Suprapubic skin (tissue), 4 donors: Measurements from ENCODE around the gene SHQ1. TPM values are rescaled to one million over a fixed set of nuclear protein-coding genes. Genes with fewer than 3 reads are reported as not detected.

Experiments used
- DNase-seq, 2 donors: peaks; one replicate each; pipeline ENCODE4 v3.0.0-alpha.2; 2019; ENCODE audit warnings: low spot score in 2 of 2
- H3K27ac ChIP-seq: fragments of 200-600 bp; sonication (generic); one replicate; pipeline ENCODE4 v1.5.1; 2019
- H3K27me3 ChIP-seq: fragments of 200-600 bp; sonication (generic); one replicate; pipeline ENCODE4 v1.5.1; 2019
- H3K36me3 ChIP-seq: fragments of 200-600 bp; sonication (generic); one replicate; pipeline ENCODE4 v1.5.1; 2019
- H3K4me1 ChIP-seq: fragments of 200-600 bp; sonication (generic); one replicate; pipeline ENCODE4 v1.5.1; 2019
- H3K4me3 ChIP-seq: fragments of 200-600 bp; sonication (generic); one replicate; pipeline ENCODE4 v1.5.1; 2019; ENCODE audit warnings: mild to moderate bottlenecking
- H3K9me3 ChIP-seq: fragments of 200-600 bp; sonication (generic); one replicate; pipeline ENCODE4 v1.5.1; 2019
- EP300 ChIP-seq: sonication (generic); formaldehyde crosslinking; IDR thresholded peaks from one replicate; pipeline ENCODE4 v1.6.1; 2017; ENCODE audit warnings: antibody characterized with exemption
- POLR2A ChIP-seq, 2 donors: fragments of 450-650 bp; IDR thresholded peaks; one replicate each; pipeline ENCODE4 v1.6.1; 2017; ENCODE audit warnings: antibody characterized with exemption in 2 of 2, mild to moderate bottlenecking in 2 of 2, moderate library complexity in 2 of 2
- POLR2AphosphoS5 ChIP-seq, 3 donors: sonication (generic); formaldehyde crosslinking; IDR thresholded peaks; one replicate each; pipeline ENCODE4 v1.6.1; 2017; ENCODE audit warnings: antibody characterized with exemption in 3 of 3
- WGBS: methylation state at CpG from one replicate; pipeline ENCODE4 v1.1.5; 2018; 5-methylcytosine and 5-hydroxymethylcytosine counted together
- total RNA-seq, 4 donors: library from RNA; depleted of rRNA; stranded (reverse); fragments of >200 nt; gene quantifications; one replicate each; pipeline ENCODE4 v1.1.0, GENCODE V29; 2016
- TF ChIP-seq, protein P1 (sequence below), 2 donors: fragments of 200-600 bp in 1 of 2; fragments of 450-650 bp in 1 of 2; sonication (generic) in 1 of 2; IDR thresholded peaks; one replicate each; pipeline ENCODE4 v1.5.1; 2016 to 2019; ENCODE audit warnings: antibody characterized with exemption in 2 of 2, mild to moderate bottlenecking in 1 of 2, moderate library complexity in 1 of 2

SHQ1 gene
- total RNA-seq, 4 donors from 2014 or later, result 8.7 to 26.1 (median 13.5) TPM

DNA sequence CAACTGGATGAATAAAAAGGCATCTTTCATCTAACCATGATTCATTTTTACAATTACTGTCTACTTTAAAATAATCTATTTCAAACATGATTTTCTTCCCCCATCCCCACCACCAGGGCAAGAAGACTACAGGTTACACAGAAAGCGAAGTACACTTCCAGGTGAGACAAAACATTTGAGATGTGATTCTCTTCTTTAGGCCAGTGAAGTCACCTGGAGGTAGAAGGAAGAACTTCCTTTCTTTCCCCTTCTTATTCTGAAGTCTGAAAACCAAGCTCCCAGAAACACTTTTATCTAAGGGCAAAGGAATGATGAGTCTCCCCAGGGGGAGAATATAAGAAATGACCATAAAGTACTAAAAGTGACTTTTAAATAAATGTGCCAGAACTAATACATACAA lies 36.7 kb downstream of the SHQ1 start:
- TF ChIP-seq, protein P1, sequence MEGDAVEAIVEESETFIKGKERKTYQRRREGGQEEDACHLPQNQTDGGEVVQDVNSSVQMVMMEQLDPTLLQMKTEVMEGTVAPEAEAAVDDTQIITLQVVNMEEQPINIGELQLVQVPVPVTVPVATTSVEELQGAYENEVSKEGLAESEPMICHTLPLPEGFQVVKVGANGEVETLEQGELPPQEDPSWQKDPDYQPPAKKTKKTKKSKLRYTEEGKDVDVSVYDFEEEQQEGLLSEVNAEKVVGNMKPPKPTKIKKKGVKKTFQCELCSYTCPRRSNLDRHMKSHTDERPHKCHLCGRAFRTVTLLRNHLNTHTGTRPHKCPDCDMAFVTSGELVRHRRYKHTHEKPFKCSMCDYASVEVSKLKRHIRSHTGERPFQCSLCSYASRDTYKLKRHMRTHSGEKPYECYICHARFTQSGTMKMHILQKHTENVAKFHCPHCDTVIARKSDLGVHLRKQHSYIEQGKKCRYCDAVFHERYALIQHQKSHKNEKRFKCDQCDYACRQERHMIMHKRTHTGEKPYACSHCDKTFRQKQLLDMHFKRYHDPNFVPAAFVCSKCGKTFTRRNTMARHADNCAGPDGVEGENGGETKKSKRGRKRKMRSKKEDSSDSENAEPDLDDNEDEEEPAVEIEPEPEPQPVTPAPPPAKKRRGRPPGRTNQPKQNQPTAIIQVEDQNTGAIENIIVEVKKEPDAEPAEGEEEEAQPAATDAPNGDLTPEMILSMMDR (IDR thresholded peaks at IDR 0.05), result no peak
- Histone ChIP-seq H3K27ac (no peak overlapping the region), H3K27me3 (no peaks in the 10 kb centered on the region), H3K4me1 (no peaks in the 10 kb centered on the region), H3K4me3 (no peak overlapping the region), H3K36me3 (no peaks in the 10 kb centered on the region), H3K9me3 (no peaks in the 10 kb centered on the region)
- no peak for DNase-seq
- WGBS, result 100% methylated on average over 1 of the region's 1 CpG

DNA sequence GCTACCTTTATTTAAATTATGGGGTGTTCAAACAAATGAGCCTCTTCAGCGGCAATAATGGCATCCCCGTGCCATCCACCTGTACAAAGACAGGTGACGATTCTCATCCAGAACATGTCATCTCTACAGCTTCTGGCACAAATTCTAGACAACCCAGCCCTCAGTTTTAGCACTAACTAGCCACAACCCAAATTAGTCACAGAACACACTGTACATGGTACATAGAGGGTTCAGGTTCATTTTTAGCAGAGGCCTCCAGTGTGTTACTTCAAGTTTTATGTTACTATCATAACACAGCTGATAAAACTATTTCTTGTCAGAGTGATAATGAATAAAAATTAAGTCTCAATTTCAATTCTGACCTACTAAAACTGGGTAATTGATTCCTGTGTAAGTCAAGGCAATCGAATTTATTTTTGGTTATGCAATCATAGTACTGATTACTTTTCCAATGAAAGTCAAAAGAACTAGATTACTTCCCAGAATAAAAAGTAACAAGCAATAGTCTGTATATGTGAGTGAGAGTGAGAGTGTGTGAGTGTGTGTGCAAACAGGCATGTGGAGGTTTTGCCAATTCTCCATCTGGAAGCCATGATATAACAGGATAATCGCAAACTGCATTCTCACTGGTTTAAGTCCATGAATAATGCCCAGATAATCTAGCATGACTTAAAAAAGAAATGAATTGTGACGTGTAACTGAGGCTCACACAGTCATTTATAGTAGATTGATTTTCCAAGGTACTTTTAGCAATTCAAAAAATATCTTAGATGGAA lies 37.4 kb downstream of the SHQ1 start:
- Histone ChIP-seq H3K9me3 (no peaks in the 10 kb centered on the region), H3K4me3 (no peak overlapping the region), H3K36me3 (no peaks in the 10 kb centered on the region), H3K27me3 (no peaks in the 10 kb centered on the region), H3K4me1 (no peaks in the 10 kb centered on the region), H3K27ac (no peak overlapping the region)
- DNase-seq, result no peak
- TF ChIP-seq POLR2AphosphoS5 (IDR thresholded peaks at IDR 0.05), result no peak
- TF ChIP-seq EP300, result no peak
- TF ChIP-seq, protein P1 (IDR thresholded peaks at IDR 0.05), result no peak
- no peak for TF ChIP-seq POLR2A (IDR thresholded peaks at IDR 0.05)
- WGBS, result 89% methylated on average over 6 of the region's 6 CpGs

DNA sequence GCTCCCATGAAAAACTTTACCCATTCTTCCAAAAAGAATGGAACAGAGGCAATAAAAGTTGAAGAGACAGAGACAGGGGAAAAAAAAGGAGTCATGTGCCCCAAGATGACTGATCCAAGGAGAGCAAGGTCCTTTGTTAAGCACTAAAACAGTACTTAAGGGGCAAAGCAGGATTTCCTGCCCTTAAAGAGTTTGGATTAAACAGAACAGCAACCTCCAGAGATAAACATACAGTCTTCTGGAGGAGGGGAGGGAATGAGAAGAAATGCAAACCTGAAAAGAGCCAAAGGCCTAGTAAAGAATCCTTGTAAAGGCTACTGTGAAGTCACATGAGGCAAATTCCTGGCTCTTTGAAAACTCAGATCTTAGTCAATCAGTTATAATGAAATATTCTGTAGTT lies 38.2 kb downstream of the SHQ1 start:
- no peak for TF ChIP-seq POLR2A (IDR thresholded peaks at IDR 0.05)
- no peak for TF ChIP-seq POLR2AphosphoS5 (IDR thresholded peaks at IDR 0.05)
- TF ChIP-seq, protein P1 (IDR thresholded peaks at IDR 0.05), result no peak
- TF ChIP-seq EP300, result no peak
- H3K4me1 ChIP-seq, result no peaks in the 10 kb centered on the region
- H3K36me3 ChIP-seq, result no peaks in the 10 kb centered on the region
- H3K27me3 ChIP-seq, result no peaks in the 10 kb centered on the region
- no peak for DNase-seq
- H3K27ac ChIP-seq, result no peak overlapping the region
- no peak overlapping the region for H3K4me3 ChIP-seq
- H3K9me3 ChIP-seq, result no peaks in the 10 kb centered on the region

DNA sequence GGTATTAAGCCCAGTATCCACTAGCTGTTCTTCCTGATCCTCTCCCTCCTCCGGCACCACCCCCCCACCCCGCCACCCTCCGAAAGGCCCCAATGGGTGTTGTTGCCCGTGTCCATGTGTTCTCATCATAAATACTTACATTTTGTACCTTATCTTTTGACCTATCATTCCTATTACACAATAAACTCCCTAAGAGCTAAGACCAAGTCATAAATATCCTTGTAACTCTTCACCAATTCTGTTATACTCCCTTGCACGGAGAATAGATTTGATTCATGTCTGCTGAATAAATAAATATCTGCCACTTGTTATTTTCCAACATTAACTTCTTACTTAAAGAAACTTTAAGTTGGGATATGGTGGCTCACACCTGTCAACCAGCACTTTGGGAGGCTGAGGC lies 43.9 kb downstream of the SHQ1 start:
- TF ChIP-seq, protein P1 (IDR thresholded peaks at IDR 0.05), result no peak
- TF ChIP-seq EP300 (no peak), POLR2AphosphoS5 (IDR thresholded peaks at IDR 0.05) (no peak), POLR2A (IDR thresholded peaks at IDR 0.05) (no peak)
- Histone ChIP-seq H3K4me1 (no peaks in the 10 kb centered on the region), H3K36me3 (no peaks in the 10 kb centered on the region), H3K9me3 (no peaks in the 10 kb centered on the region), H3K4me3 (no peak overlapping the region), H3K27ac (no peak overlapping the region), H3K27me3 (no peaks in the 10 kb centered on the region)
- DNase-seq, result no peak
- 95% methylated on average over 5 of the region's 5 CpGs for WGBS

DNA sequence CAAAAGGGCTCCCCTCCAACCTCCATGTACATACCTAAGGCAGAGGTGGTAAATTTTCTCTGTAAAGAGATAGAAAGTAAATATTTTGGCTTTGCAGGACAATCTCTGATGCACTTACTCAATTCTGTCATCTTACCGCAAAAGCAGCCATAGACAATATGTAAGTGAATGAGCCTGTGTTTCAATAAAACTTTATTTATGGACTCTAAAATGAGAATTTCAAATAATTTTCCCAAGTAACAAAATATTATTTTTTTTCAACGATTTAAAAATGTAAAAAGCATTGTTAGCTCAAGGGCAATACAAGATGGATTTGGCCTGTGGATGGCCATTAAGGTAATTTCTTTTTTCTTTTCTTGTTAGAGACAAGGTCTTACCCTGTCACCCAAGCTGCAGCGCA lies 44.7 kb downstream of the SHQ1 start:
- 97% methylated on average over 3 of the region's 3 CpGs for WGBS
- no peak overlapping the region for H3K27ac ChIP-seq

DNA sequence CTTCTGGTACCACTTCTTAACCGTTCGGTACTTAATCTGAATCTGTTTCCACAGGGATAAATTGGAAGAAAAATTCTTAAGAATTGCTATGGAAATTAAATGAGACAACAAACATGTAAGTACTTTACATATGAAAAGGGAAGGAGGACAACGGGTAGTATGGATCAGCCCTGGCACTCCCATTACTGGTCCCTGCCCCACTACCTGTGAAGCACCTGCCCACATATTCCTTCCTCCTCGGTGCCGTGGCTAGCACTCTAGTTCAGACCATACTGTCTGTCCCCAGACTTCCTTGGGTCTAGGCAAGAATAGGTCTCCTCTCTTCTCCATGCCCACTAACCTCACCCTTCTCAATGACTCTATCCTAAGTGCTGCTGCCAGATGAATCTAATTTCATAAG lies 46.2 kb downstream of the SHQ1 start:
- no peak overlapping the region for H3K4me3 ChIP-seq
- no peaks in the 10 kb centered on the region for H3K4me1 ChIP-seq
- H3K36me3 ChIP-seq, result no peaks in the 10 kb centered on the region
- no peaks in the 10 kb centered on the region for H3K9me3 ChIP-seq
- no peak for DNase-seq
- WGBS, result 88% methylated on average over 5 of the region's 5 CpGs
- TF ChIP-seq EP300, result no peak
- TF ChIP-seq, protein P1 (IDR thresholded peaks at IDR 0.05), result no peak
- no peak for TF ChIP-seq POLR2A (IDR thresholded peaks at IDR 0.05)
- TF ChIP-seq POLR2AphosphoS5 (IDR thresholded peaks at IDR 0.05), result no peak
- no peaks in the 10 kb centered on the region for H3K27me3 ChIP-seq
- no peak overlapping the region for H3K27ac ChIP-seq

More for the DNA sequence above, 44.7 kb downstream of the SHQ1 start:
- no peaks in the 10 kb centered on the region for H3K9me3 ChIP-seq
- no peaks in the 10 kb centered on the region for H3K36me3 ChIP-seq
- H3K4me3 ChIP-seq, result no peak overlapping the region
- no peaks in the 10 kb centered on the region for H3K4me1 ChIP-seq
- H3K27me3 ChIP-seq, result no peaks in the 10 kb centered on the region
- no peak for DNase-seq
- no peak for TF ChIP-seq POLR2A (IDR thresholded peaks at IDR 0.05)
